ENCODE measurements around the gene CHST12.
A peak's percentile ranks its signal among the peaks of the same experiment; 100 is the strongest.

The CHST12 gene

DNA sequence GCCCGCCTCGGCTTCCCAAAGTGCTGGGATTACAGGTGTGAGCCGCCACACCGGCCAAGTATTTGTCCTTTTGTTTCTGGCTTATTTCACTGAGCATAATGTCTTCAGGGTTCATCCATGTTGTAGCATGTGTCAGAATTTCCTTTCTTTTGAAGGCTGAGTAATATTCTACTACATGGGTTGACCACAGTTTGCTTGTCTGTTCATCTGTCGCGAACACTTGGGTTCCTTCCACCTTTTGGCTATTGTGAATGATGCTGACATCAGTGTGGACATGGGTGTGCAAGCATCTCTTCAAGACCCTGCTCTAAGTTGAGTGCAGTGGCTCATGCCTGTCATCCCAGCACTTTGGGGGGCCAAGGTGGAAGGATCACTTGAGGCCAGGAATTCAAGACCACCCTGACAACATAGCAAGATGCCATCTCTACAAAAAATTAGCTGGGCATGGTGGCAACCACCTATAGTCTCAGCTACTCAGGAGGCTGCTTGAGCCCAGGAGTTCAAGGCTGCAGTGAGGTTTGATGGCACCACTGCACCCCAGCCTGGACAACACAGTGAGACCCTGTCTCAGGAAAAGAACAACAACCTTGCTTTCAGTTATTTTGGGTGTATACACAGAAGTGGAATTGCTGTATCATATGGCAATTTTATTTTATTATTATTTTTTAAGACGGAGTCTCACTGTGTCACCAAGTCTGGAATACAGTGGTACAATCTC is 17.0 kb downstream of the CHST12 start:
- TF ChIP-seq POLR2A (IDR thresholded peaks at IDR 0.05; ENCODE audit: extremely low read depth, insufficient read length) (no peak), MYC (IDR thresholded peaks at IDR 0.05; ENCODE audit: low read depth, low read length) (no peak)
- TF ChIP-seq, protein P1, sequence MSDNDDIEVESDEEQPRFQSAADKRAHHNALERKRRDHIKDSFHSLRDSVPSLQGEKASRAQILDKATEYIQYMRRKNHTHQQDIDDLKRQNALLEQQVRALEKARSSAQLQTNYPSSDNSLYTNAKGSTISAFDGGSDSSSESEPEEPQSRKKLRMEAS (IDR thresholded peaks at IDR 0.05; ENCODE audit: low read depth, low read length), result no peak
- TF ChIP-seq, protein P2, sequence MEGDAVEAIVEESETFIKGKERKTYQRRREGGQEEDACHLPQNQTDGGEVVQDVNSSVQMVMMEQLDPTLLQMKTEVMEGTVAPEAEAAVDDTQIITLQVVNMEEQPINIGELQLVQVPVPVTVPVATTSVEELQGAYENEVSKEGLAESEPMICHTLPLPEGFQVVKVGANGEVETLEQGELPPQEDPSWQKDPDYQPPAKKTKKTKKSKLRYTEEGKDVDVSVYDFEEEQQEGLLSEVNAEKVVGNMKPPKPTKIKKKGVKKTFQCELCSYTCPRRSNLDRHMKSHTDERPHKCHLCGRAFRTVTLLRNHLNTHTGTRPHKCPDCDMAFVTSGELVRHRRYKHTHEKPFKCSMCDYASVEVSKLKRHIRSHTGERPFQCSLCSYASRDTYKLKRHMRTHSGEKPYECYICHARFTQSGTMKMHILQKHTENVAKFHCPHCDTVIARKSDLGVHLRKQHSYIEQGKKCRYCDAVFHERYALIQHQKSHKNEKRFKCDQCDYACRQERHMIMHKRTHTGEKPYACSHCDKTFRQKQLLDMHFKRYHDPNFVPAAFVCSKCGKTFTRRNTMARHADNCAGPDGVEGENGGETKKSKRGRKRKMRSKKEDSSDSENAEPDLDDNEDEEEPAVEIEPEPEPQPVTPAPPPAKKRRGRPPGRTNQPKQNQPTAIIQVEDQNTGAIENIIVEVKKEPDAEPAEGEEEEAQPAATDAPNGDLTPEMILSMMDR (IDR thresholded peaks at IDR 0.05; ENCODE audit: low read depth, low read length), result no peak

DNA sequence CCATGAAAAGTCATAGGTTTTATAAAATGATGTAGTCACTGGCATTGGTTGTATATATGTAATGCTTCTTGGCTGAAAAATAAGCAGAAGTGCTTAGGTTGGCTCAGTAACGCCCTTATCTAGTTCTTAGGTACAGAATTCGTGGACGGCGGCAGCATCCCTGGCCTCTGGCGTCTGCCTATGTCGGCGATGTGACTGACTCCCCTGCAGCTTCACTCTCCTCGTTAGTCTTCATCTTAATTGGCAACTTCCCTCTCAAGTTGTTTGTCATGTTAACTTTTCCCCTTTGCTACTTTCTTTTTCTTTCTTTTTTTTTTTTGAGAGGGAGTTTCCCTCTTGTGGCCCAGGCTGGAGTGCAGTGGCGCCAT is 18.5 kb downstream of the CHST12 start:
- TF ChIP-seq POLR2A (IDR thresholded peaks at IDR 0.05; ENCODE audit: extremely low read depth, insufficient read length), result no peak
- H3K4me3 ChIP-seq (ENCODE audit: low read depth, low read length), result no peak overlapping the region
- no peak for DNase-seq (ENCODE audit: low read depth)

More for the DNA sequence above, 17.0 kb downstream of the CHST12 start:
- no peak overlapping the region for H3K4me3 ChIP-seq (ENCODE audit: low read depth, low read length)
- DNase-seq (ENCODE audit: low read depth), result no peak

DNA sequence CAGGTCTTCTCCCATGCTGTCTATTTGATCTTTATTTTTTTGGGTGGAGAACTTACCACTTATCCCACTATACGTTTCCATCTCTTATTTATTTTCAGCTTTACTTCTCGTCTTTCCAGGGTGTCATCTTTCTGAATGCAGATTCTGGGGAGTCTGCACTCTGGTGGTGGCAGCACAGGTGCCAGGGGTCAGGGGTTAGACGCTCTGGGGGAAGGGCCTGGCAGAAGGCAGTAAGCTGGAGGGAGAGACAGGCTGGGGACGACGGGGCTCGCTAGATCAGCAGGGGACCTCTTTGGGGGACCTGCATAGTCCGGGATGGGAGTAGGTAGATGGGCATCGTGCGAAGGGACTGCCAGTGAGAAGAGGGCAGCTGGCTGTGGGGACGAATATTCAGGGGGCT is 22.3 kb downstream of the CHST12 start:
- no peak overlapping the region for H3K4me3 ChIP-seq (ENCODE audit: low read depth, low read length)
- no peak for DNase-seq (ENCODE audit: low read depth)
- TF ChIP-seq, protein P1 (IDR thresholded peaks at IDR 0.05; ENCODE audit: low read depth, low read length), result no peak
- TF ChIP-seq, protein P2 (IDR thresholded peaks at IDR 0.05; ENCODE audit: low read depth, low read length), result no peak
- TF ChIP-seq POLR2A (IDR thresholded peaks at IDR 0.05; ENCODE audit: extremely low read depth, insufficient read length) (no peak), MYC (IDR thresholded peaks at IDR 0.05; ENCODE audit: low read depth, low read length) (no peak)

DNA sequence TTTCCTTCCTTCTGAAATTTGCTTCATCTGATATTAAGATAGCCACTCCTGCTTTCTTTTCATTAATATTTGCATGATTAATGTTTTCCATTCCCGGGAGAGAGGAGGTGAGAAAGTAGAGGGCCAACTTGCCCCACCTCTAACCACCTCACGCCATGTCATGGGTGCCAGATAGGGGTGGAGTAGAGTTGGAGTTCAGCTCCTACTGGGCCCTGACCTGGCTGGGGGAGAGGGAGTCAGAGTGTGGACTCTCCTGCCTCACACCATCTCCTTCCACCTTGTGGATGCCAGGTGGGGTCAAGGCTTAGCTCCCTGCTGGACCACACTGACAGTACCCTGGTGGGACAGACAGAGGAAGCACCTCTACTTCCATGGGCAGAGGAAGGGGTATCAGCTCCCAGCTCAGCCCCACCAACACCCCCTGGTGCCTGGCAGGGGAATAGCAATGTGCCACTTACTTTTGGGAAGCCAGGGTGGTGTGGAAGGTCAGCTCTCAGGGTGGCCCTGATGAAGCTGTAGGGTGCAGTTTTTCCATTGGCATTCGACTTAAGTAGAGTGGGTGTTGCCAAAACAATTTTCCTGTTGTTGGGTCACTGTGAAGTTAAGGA is 28.0 kb downstream of the CHST12 start:
- 0 out of 2 replicates have a peak, but pooled peaks have one; percentile 39 for TF ChIP-seq MYC (IDR thresholded peaks at IDR 0.05; ENCODE audit: low read depth, low read length)
- TF ChIP-seq, protein P2 (IDR thresholded peaks at IDR 0.05; ENCODE audit: low read depth, low read length), result peak; percentile 96
- no peak for TF ChIP-seq POLR2A (IDR thresholded peaks at IDR 0.05; ENCODE audit: extremely low read depth, insufficient read length)
- TF ChIP-seq, protein P1 (IDR thresholded peaks at IDR 0.05; ENCODE audit: low read depth, low read length), result peak; percentile 73
- peak; percentile 75 for DNase-seq (ENCODE audit: low read depth)
- no peak overlapping the region for H3K4me3 ChIP-seq (ENCODE audit: low read depth, low read length)

DNA sequence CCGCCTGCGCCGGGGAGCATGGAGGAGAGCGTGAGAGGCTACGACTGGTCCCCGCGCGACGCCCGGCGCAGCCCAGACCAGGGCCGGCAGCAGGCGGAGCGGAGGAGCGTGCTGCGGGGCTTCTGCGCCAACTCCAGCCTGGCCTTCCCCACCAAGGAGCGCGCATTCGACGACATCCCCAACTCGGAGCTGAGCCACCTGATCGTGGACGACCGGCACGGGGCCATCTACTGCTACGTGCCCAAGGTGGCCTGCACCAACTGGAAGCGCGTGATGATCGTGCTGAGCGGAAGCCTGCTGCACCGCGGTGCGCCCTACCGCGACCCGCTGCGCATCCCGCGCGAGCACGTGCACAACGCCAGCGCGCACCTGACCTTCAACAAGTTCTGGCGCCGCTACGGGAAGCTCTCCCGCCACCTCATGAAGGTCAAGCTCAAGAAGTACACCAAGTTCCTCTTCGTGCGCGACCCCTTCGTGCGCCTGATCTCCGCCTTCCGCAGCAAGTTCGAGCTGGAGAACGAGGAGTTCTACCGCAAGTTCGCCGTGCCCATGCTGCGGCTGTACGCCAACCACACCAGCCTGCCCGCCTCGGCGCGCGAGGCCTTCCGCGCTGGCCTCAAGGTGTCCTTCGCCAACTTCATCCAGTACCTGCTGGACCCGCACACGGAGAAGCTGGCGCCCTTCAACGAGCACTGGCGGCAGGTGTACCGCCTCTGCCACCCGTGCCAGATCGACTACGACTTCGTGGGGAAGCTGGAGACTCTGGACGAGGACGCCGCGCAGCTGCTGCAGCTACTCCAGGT is 29.7 kb downstream of the CHST12 start:
- no peak for DNase-seq (ENCODE audit: low read depth)
- TF ChIP-seq, protein P2 (IDR thresholded peaks at IDR 0.05; ENCODE audit: low read depth, low read length), result no peak
- TF ChIP-seq, protein P1 (IDR thresholded peaks at IDR 0.05; ENCODE audit: low read depth, low read length), result no peak
- no peak for TF ChIP-seq POLR2A (IDR thresholded peaks at IDR 0.05; ENCODE audit: extremely low read depth, insufficient read length)
- TF ChIP-seq MYC (IDR thresholded peaks at IDR 0.05; ENCODE audit: low read depth, low read length), result no peak

More for the DNA sequence above, 29.7 kb downstream of the CHST12 start:
- no peak overlapping the region for H3K4me3 ChIP-seq (ENCODE audit: low read depth, low read length)
